Sigmoid colon (tissue), 7 donors: ENCODE measurements around the gene MACROD2. TPM values are rescaled to one million over a fixed set of nuclear protein-coding genes. Genes with fewer than 3 reads are reported as not detected.
"Not testable (repeated sequence)": the region's sequence is repeated elsewhere in the genome, so short reads cannot be mapped to it uniquely, and the experiment has no call there.

Source experiments
- DNase-seq: peaks from one replicate; pipeline ENCODE4 v3.0.0-alpha.2; 2019
- H3K27ac ChIP-seq, 4 donors: fragments of 200-600 bp; sonication (generic); one replicate each; pipeline ENCODE4 v1.5.1; 2016 to 2019; ENCODE audit warnings: mild to moderate bottlenecking in 1 of 4
- H3K27me3 ChIP-seq, 3 donors: fragments of 200-600 bp; sonication (generic); one replicate each; pipeline ENCODE4 v1.5.1; 2019; ENCODE audit warnings: mild to moderate bottlenecking in 1 of 3
- H3K36me3 ChIP-seq, 4 donors: fragments of 200-600 bp; sonication (generic); one replicate each; pipeline ENCODE4 v1.5.1; 2016 to 2019
- H3K4me1 ChIP-seq, 4 donors: fragments of 200-600 bp; sonication (generic); one replicate each; pipeline ENCODE4 v1.5.1; 2017 to 2019
- H3K4me3 ChIP-seq, 4 donors: fragments of 200-600 bp; sonication (generic); one replicate each; pipeline ENCODE4 v1.5.1; 2017 to 2019; ENCODE audit warnings: mild to moderate bottlenecking in 2 of 4, moderate library complexity in 1 of 4
- H3K9me3 ChIP-seq, 4 donors: fragments of 200-600 bp in 3 of 4; sonication (generic) in 3 of 4; one replicate each; pipeline versions ENCODE4 v1.5.1 to v1.6.1; 2013 to 2019
- CTCF ChIP-seq, 4 experiments: fragments of 450-650 bp in 3 of 4; fragments of 200-600 bp in 1 of 4; IDR thresholded peaks; one replicate each; pipeline ENCODE4 v1.5.1; 2016 to 2019; ENCODE audit warnings: antibody characterized with exemption in 4 of 4, mild to moderate bottlenecking in 3 of 4, moderate library complexity in 2 of 4
- EP300 ChIP-seq, 4 donors: sonication (generic); formaldehyde crosslinking; IDR thresholded peaks; one replicate each; pipeline ENCODE4 v1.6.1; 2017; ENCODE audit warnings: antibody characterized with exemption in 4 of 4
- POLR2A ChIP-seq, 2 donors: fragments of 450-650 bp; IDR thresholded peaks; one replicate each; pipeline ENCODE4 v1.6.1; 2016; ENCODE audit warnings: antibody characterized with exemption in 2 of 2, mild to moderate bottlenecking in 2 of 2, moderate library complexity in 2 of 2
- POLR2AphosphoS5 ChIP-seq, 4 donors: sonication (generic); formaldehyde crosslinking; IDR thresholded peaks; one replicate each; pipeline ENCODE4 v1.6.1; 2017; ENCODE audit warnings: antibody characterized with exemption in 4 of 4
- WGBS, 2 donors: extraction: QIAGEN DNeasy Blood & Tissue Kit; methylation state at CpG; one replicate each; pipeline ENCODE4 v1.1.7; 2013; 5-methylcytosine and 5-hydroxymethylcytosine counted together
- intact Hi-C: fragments of 100-400 bp; cut with DNase I; formaldehyde crosslinking; loops from one replicate; pipeline ENCODE4 v1.15.1; 2023
- polyA plus RNA-seq, 3 donors: library from polyadenylated mRNA; stranded (reverse); fragments of 200-250 nt; gene quantifications; one replicate each; pipeline ENCODE4 v1.2.3, GENCODE V29; 2013
- total RNA-seq, 4 donors: library from RNA; depleted of rRNA; stranded (reverse); fragments of >200 nt; gene quantifications; one replicate each; pipeline ENCODE4 v1.1.0, GENCODE V29; 2016
- donor health status: healthy with polysubstance abuse.
- donor health status: Bipolar disorder and iron deficiency.
- donor health status: healthy.

MACROD2 gene
- total and polyA plus RNA-seq, 7 donors = 1.2 to 22.4 (median 5.8) TPM

GRCh38 chr20:15807271-15807670 is 1812.0 kb downstream of the MACROD2 start:
- no peaks in the 10 kb centered on the region for H3K9me3 ChIP-seq
- H3K4me1 ChIP-seq = no peaks in the 10 kb centered on the region
- DNase-seq = no peak
- H3K27ac ChIP-seq = no peak overlapping the region
- H3K4me3 ChIP-seq = no peak overlapping the region
- no peak for TF ChIP-seq POLR2A (IDR thresholded peaks at IDR 0.05)
- intact Hi-C loops = no loop called here
- WGBS, 2 donors = 81 to 85% methylated on average over 5 of the region's 5 CpGs
- no peaks in the 10 kb centered on the region for H3K36me3 ChIP-seq
- no peaks in the 10 kb centered on the region for H3K27me3 ChIP-seq

GRCh38 chr20:15807771-15808170 is 1812.5 kb downstream of the MACROD2 start:
- H3K27me3 ChIP-seq, H3K27ac ChIP-seq, intact Hi-C loops, H3K4me3 ChIP-seq, DNase-seq, H3K9me3 ChIP-seq, H3K4me1 ChIP-seq, H3K36me3 ChIP-seq: not testable (repeated sequence)
- WGBS, 2 donors = 83 to 90% methylated on average over 8 of the region's 8 CpGs

GRCh38 chr20:15811951-15812350 is 1816.6 kb downstream of the MACROD2 start:
- no peaks in the 10 kb centered on the region for H3K4me1 ChIP-seq
- whole genome bisulfite sequencing, 2 donors = 69 to 80% methylated on average over 2 of the region's 2 CpGs
- TF ChIP-seq POLR2A (IDR thresholded peaks at IDR 0.05) = no peak
- H3K9me3 ChIP-seq = no peaks in the 10 kb centered on the region
- no peak overlapping the region for H3K27ac ChIP-seq
- H3K36me3 ChIP-seq = no peaks in the 10 kb centered on the region
- H3K27me3 ChIP-seq = no peaks in the 10 kb centered on the region
- DNase-seq = no peak
- intact Hi-C loops = no loop called here
- H3K4me3 ChIP-seq = no peak overlapping the region

- Histone ChIP-seq H3K27ac (no peak overlapping the region), H3K4me1 (no peaks in the 10 kb centered on the region), H3K4me3 (no peak overlapping the region), H3K9me3 (no peaks in the 10 kb centered on the region), H3K36me3 (no peaks in the 10 kb centered on the region), H3K27me3 (no peaks in the 10 kb centered on the region)
- intact Hi-C loops = no loop called here
- DNase-seq = no peak
- no peak for TF ChIP-seq POLR2AphosphoS5 (IDR thresholded peaks at IDR 0.05)
- WGBS, 2 donors = 25 to 57% methylated on average over 1 of the region's 1 CpG
Measured at GRCh38 chr20:15812696-15813095, 1817.4 kb downstream of the MACROD2 start.

GRCh38 chr20:15814360-15814759 is 1819.0 kb downstream of the MACROD2 start:
- H3K9me3 ChIP-seq = no peaks in the 10 kb centered on the region
- H3K36me3 ChIP-seq = no peaks in the 10 kb centered on the region
- H3K27ac ChIP-seq = no peak overlapping the region
- DNase-seq = no peak
- no peaks in the 10 kb centered on the region for H3K27me3 ChIP-seq
- H3K4me3 ChIP-seq = no peak overlapping the region
- no peaks in the 10 kb centered on the region for H3K4me1 ChIP-seq
- no peak for TF ChIP-seq POLR2A (IDR thresholded peaks at IDR 0.05)
- TF ChIP-seq POLR2AphosphoS5 (IDR thresholded peaks at IDR 0.05) = no peak
- TF ChIP-seq EP300 (IDR thresholded peaks at IDR 0.05) = no peak
- no peak for TF ChIP-seq CTCF (IDR thresholded peaks at IDR 0.05)
- intact Hi-C loops = no loop called here

- no peaks in the 10 kb centered on the region for H3K4me1 ChIP-seq
- intact Hi-C loops = no loop called here
- WGBS, 2 donors = 54 to 61% methylated on average over 2 of the region's 2 CpGs
- no peaks in the 10 kb centered on the region for H3K36me3 ChIP-seq
- H3K27ac ChIP-seq = no peak overlapping the region
- H3K4me3 ChIP-seq = no peak overlapping the region
- H3K9me3 ChIP-seq = no peaks in the 10 kb centered on the region
- no peaks in the 10 kb centered on the region for H3K27me3 ChIP-seq
- DNase-seq = no peak
- TF ChIP-seq EP300 (IDR thresholded peaks at IDR 0.05) (no peak), CTCF (IDR thresholded peaks at IDR 0.05) (no peak), POLR2A (IDR thresholded peaks at IDR 0.05) (no peak)
Measured at GRCh38 chr20:15814911-15815310, 1819.6 kb downstream of the MACROD2 start.

- TF ChIP-seq CTCF (IDR thresholded peaks at IDR 0.05) (no peak), POLR2AphosphoS5 (IDR thresholded peaks at IDR 0.05) (no peak), EP300 (IDR thresholded peaks at IDR 0.05) (no peak), POLR2A (IDR thresholded peaks at IDR 0.05) (no peak)
- no peaks in the 10 kb centered on the region for H3K4me1 ChIP-seq
- no peak overlapping the region for H3K27ac ChIP-seq
- no peak for DNase-seq
- H3K27me3 ChIP-seq = no peaks in the 10 kb centered on the region
- H3K4me3 ChIP-seq = no peak overlapping the region
- intact Hi-C loops = no loop called here
- H3K36me3 ChIP-seq = no peaks in the 10 kb centered on the region
- H3K9me3 ChIP-seq = no peaks in the 10 kb centered on the region
- 90 to 91% methylated on average over 2 of the region's 2 CpGs for WGBS, 2 donors
Measured at GRCh38 chr20:15817351-15817750, 1822.0 kb downstream of the MACROD2 start.
